GM19455 (cell line): ENCODE measurements around the gene SLC23A1.
"Not testable (repeated sequence)": the region's sequence is repeated elsewhere in the genome, so short reads cannot be mapped to it uniquely, and the experiment has no call there.

Experiments
- ATAC-seq: cut with Tn5 transposase; IDR thresholded peaks from one replicate; pipeline ENCODE4 v1.9.1; 2021; ENCODE audit not compliant: unreplicated experiment

The SLC23A1 gene

DNA sequence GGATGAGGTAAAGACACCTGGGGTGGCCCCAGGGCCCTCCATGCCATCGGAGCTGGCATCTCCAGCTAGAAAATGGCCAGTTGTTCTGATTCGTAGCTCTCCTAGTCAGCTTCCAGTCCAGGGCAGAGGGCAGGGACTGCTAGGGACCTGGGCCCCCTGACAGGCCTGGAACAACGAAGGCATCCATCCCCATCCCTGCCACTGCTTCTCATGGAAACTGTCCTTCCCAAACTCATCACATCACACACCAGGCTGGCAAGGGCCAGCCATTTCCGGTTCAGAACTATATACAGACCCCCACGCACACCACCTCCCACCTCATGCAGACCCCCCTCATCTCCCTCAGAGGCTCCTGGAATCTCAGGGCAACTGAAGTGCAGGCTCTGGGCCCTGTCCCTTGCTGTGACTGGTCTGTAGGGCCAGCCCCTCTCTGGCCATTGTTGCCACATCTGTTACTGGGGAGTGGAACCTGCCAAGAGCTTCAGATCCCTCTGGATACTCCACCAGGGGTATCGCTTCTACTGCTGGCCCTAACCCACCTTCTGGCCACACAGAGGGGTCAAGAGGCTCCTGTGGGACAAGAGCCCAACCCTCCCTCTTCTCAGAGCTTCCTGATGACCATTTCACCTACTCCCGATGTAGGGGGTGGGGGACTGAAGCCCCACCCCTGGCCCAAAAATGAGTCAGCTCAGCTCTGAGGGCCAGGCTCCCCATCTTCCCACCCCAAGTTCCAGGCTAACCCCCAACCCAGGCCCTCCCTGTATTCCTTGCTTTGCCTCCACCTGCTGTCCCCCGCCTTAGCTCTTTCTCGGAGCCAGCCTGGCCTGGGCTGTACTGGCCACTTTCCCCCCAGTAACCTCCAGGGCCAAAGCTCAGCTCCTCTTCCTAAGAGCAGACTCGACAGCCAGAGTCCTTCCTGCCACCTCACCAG lies 7.8 kb upstream of the SLC23A1 start:
- no peak for ATAC-seq

DNA sequence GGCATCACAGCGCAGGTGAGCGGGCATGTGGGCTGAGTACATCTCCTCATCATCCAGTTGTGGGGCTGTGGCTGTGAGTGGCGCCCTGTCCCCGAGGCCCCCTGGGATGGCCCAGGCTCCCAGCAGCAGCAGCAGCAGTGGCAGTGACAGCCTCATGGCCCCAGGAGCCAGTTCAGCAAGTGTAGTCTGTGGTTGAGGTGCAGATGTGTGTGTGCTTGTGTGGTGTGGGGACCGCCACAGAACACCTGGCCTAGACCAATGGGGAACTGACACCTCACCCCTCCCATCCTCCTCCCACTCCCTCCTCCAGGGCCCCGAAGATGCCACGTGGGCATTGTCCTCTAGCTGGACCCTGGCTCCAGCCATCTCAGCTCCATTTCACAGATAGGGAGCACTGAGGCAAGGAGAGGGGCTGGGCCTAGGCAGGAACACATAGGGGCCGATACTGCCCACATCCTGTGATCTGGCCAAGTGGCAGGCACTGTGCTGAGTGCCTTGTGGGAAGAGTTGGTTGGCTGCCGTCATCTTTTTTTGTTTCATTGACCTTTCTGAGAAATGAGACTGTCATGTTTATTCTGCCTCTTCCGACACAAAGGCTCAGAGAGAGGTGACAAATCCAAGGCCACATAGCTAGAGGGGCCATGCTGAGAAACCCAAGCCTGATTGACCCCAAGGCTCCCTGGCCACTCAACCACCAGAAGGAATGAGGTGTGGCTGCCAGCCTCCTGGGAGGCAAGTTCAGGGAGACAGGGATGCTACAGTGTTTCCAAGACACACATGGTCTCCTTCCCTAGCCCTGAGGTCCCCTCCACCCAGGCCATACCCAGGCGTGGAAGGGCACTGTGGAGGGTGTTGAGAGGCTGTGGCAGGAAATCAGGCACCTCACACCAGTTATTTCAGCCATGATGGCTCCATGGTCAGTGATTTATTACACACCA lies 6.9 kb upstream of the SLC23A1 start, which contains the start of gene MZB1:
TSS of gene MZB1 (minus strand) at position 213 of the 938 bp plus-strand sequence. CDS start at position 156, 57 bp downstream.
- peak; percentile 36 for ATAC-seq

DNA sequence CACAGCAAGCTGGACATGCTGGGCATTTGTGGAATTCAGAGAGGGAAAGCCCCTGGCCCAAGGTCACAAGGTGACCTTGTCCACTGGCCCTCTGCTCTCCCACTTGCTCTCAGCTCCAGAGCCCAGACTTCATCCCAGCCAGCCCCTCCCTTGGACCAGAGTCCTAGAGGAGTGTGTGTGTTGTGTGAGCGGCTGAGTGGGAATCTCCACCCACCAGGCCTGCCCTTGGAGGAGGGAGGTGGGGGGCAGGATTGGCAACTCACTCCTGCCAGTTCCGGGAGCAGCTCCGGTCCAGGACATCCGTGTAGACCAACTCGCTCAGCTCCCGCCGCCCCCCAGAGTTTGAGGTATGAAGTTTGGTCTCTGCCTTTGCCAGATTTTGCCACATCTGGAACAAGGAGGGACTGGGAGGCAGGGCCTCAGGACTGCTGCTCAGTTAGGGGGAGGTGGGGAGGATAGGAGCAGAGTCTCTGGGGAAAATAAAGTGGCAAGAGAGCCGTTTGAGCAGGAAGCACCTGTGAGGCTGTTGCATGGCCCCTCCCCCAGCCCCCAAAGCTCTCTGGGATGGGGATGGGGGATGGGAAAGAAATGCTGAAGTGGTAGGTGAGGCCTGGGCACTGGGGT lies 5.2 kb upstream of the SLC23A1 start:
- no peak for ATAC-seq

DNA sequence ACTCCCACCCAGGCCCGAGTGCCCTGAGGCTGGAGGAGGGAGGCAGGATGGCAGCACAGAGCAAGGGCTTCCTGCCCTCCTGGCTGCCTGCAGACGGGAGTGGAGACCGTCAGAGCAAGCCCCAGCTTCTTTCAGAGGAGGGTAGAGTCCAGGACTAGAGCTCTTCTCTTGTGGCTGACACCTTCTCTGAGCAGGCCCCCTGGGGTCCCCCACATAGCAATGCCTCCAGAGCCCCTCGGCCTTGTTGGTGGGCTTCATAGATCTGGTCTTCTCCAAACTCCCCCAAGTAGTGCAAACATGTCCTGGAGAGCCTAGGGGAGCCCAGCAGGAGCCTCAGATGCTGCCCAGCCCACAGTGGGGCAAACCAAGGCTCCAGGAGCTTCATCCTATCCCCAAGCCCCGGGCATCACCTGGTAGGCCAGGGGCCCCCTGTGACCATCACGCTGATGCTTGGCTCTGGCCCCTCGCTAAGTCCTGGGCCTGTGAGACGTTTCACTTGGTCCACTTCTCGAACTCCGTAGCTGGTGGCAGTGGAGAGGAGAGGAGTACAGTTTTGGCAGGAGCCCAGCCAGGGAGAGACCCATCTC lies 4.6 kb upstream of the SLC23A1 start:
- ATAC-seq = no peak

DNA sequence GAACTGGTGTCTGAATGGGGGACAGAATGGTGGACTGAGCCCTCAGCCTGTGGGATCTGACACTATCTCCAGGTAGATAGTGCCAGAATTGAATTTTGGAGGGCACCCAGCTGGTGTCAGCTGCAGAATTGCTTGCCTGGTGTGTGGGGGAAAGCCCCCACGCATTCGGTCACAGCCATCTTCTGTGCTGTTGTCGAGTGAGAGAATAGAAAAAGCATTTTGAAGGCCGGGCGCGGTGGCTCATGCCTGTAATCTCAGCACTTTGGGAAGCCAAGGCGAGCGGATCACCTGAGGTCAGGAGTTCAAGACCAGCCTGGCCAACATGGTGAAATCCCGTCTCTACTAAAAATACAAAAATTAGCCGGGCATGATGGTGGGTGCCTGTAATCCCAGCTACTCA lies 3.9 kb upstream of the SLC23A1 start:
- ATAC-seq = not testable (repeated sequence)

DNA sequence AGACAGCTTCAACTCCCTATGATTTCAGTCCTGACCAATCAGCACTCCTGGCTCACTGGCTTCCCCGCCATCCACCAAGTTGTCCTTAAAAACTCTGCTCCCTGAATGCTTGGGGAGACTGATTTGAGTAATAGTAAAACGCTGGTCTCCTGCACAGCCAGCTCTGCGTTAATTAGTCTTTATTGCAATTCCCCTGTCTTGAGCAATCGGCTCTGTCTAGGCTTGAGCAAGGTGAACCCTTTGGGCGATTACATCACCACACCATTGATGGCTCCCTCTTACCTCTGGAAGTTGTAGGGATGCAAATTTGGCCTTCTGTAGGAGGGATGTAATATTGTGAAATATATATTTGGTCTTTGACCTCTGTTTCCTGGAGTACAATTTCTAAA lies 2.9 kb upstream of the SLC23A1 start:
- no peak for ATAC-seq

GRCh38 chr5:139385061-139386049 lies 2.3 kb upstream of the SLC23A1 start:
- no peak for ATAC-seq

DNA sequence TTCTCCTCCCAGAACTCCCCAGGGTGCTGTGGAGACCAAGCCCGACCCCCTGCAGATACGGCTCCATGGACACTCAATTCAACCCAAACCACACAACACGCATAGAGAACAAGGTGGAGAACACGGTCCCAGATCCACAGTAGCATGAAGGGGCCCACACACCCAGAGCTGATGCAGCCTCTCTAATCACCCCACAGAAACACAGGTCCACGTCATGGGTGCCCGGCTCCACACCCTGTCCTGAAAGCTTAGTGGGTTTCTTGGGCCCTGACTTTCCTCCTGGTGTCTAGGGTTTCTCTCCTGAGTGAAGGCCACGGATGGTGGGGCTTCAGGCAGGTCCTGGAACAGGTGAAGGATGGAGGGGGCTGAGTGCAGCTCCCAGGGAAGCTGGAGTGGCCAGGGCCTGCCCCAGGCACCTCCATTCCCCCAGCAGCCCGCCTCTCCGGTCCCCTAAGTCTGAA lies 1.5 kb upstream of the SLC23A1 start:
- no peak for ATAC-seq

DNA sequence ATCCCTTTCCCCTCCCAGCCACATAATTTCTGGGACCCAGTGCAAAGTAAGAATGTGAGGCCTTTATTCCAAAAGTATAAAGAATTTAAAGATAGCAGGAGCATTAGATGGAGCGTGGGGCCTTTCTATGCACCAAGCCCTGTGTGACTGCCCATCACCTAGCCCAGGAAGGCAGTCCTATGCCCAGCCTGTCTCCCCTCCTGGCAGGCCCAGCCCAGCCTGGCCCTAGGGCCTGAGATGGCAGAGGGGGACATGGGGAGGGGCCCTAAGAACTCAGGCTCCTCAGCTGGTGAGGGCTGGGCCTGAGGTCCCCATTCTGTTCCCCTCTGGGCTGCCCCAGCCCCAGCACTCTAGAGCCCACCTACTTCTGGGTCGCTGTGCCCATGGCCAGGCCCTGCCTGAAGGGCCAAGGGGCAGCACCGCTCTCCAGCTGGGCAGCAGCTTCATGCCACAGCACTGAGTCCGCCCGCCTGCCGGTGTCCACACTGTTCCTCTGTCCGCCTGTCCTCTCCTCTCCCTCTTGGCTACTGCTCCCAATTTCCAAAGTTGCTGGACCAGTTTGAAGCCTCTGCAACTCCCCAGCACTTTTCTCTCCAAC lies 995 bp upstream of the SLC23A1 start:
- no peak for ATAC-seq

GRCh38 chr5:139382807-139383206 lies 290 bp downstream of the SLC23A1 start:
- ATAC-seq = no peak

DNA sequence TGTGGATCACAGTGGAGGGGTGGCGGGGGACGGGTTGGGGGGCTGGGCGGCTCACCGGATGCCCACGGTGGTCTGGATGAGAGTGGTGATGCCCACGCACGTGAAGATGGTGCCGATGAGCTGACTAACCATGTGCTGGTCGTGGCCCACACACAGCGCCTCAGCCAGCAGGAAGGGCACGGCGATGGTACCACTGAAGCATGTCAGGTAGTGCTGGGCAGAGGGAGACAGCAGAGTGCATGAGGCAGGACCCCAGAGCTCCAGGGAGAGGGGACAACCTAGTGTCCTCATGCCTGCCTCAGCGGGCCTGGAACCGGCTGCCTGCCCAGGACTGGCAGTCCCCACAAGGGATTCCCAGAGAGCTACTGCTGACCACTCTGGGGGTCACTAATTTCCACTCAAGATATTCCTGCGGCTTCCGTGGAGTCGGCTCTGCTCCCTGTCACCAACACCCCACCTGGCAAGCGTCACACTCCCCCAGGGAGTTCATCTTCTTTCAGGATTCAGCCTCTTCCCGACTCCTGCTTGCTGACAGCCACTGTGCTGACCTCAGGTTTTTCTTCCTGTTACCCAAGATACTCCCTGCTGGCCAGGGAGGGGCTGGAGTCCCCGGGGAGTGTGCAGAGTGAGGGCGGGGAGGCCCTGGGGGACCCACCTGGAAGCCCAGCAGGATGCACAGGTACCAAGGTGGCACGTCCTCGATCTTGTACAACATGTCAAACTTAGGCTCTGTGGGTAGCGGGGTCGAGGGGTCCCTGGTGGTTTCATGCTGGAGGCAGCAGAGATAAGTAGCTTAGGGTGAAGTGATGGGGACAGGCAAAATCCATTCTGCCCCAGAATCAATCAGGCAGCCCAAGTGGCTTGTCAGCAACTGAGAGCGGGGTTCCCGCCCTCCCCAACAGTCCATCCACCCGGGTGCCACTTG lies 998 bp downstream of the SLC23A1 start:
- no peak for ATAC-seq

- ATAC-seq = no peak
These were observed 3.3 kb downstream of the SLC23A1 start for GRCh38 chr5:139379626-139380449.

GRCh38 chr5:139378941-139379361 lies 4.1 kb downstream of the SLC23A1 start:
- ATAC-seq = no peak

DNA sequence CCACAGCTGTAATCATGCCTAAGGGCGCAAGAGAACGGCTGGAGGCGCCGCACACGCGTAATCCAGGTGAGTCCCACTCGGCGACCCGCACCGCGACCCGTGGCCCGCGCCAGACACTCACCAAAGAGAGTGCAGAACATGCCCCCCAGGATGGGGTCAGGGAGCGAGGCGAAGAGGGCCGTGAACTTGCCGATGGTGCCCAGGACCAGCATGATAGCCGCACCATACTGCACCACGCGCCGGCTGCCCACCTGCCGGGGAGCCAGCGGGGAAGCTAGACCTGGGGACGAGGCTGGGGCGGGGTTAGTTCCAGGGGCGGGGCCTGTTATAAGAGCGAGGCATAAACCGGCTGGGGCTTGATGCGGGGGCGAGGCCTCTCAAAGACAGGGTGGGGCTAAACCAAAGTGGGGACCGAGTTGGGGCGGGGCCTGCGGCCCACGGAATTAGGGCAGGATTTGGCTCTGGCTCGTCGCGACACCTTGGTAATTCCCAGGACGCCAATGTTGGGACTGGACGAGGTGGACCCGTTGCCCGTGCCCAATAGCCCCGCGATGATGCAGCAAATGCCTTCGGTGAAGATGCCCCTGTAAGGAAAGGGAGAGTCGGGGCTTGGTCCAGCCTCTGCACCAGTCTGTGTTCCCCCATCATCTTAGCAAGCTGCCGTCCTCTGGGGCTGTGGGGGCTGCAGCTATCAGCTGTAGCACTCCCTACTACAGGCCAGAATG lies 4.8 kb downstream of the SLC23A1 start:
- ATAC-seq = no peak

- no peak for ATAC-seq
These were observed 5.9 kb downstream of the SLC23A1 start for GRCh38 chr5:139377226-139377625.

DNA sequence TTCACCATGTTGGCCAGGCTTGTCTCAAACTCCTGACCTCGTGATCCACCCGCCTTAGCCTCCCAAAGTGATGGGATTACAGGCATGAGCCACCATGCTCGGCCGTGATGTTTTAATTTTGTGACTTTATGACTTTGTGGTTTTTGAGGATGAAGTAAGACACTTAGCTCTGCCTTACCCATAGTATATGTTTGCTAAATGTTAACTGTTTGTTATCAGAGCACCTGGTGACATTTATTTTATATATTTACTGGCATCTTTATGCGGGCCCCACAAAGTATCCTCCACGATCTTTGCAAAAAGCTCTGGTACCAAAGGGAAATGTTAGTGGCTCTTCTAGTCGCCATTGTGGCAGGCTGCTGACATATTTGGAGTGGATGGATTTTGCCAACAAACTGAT lies 6.7 kb downstream of the SLC23A1 start:
- no peak for ATAC-seq
